NB4 (cell line): ENCODE measurements around the gene SIGLEC11.
A peak's percentile ranks its signal among the peaks of the same experiment; 100 is the strongest.
"Not testable (repeated sequence)": the region's sequence is repeated elsewhere in the genome, so short reads cannot be mapped to it uniquely, and the experiment has no call there.

Experiments
- DNase-seq: peaks from one replicate; pipeline ENCODE4 v3.0.0; 2010; ENCODE audit warnings: low read depth
- H3K4me3 ChIP-seq: one replicate; pipeline ENCODE4 v1.5.1; 2011; ENCODE audit warnings: mild to moderate bottlenecking, low read depth, low read length, moderate library complexity
- MYC ChIP-seq: IDR thresholded peaks from 2 replicates; pipeline ENCODE4 v1.6.1; 2011; ENCODE audit warnings: low read depth, low read length
- POLR2A ChIP-seq: IDR thresholded peaks from 2 replicates; pipeline ENCODE4 v1.6.1; 2011; ENCODE audit warnings: mild to moderate bottlenecking; ENCODE audit not compliant: insufficient read length; ENCODE audit errors: extremely low read depth
- TF ChIP-seq, protein P1 (sequence below): IDR thresholded peaks from one replicate; pipeline ENCODE4 v1.5.1; 2012; ENCODE audit warnings: low read depth, low read length
- TF ChIP-seq, protein P2 (sequence below): IDR thresholded peaks from 2 replicates; pipeline ENCODE4 v1.6.1; 2011; ENCODE audit warnings: low read depth, low read length

SIGLEC11 gene, protein sequence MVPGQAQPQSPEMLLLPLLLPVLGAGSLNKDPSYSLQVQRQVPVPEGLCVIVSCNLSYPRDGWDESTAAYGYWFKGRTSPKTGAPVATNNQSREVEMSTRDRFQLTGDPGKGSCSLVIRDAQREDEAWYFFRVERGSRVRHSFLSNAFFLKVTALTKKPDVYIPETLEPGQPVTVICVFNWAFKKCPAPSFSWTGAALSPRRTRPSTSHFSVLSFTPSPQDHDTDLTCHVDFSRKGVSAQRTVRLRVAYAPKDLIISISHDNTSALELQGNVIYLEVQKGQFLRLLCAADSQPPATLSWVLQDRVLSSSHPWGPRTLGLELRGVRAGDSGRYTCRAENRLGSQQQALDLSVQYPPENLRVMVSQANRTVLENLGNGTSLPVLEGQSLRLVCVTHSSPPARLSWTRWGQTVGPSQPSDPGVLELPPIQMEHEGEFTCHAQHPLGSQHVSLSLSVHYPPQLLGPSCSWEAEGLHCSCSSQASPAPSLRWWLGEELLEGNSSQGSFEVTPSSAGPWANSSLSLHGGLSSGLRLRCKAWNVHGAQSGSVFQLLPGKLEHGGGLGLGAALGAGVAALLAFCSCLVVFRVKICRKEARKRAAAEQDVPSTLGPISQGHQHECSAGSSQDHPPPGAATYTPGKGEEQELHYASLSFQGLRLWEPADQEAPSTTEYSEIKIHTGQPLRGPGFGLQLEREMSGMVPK

DNA sequence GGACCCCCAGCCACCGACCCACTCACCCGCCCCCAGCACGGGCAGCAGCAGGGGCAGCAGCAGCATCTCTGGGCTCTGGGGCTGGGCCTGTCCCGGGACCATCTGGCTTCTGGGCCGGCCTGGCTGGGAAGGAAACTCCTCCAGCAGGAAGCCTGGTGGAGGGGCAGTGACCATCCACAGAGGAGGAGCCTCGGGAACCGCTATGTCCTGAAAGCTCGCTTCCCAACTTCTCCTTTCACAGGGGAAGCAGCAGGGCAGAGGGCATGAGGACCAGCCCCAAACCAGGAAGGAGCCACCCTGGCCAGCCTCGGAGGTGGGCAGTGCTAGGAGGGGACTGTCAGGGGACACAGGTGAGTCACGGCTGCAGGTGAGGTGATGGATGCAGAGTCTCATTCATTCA, at the start of gene SIGLEC11:
Gene SIGLEC11, minus strand, starts transcription at position 193 of the 400 bp plus-strand sequence. Its CDS starts 91 bp downstream, at position 102.
- DNase-seq = not testable (repeated sequence)

DNA sequence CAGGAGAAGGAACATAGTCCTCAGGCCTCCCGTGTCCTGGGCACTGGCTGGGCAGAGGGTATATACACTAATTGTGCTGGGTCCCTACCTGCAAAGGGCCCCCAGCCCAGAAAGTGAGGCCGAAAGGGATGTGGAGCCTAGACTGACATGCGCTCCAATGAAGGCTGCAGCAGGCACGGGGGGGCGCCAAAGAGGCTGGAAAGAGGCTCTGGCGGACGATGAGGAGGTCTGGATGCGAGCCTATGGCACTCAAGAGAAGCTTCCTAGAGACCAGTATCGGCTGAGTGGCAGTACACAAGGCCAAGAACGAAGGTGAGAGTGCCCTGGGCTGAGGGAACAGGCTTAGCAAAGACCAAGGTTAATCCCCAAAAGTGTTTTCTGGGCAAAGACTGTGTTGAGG, 47.6 kb upstream of the SIGLEC11 start:
- peak; percentile 33 for DNase-seq

More for the DNA sequence above, at the start of gene SIGLEC11:
- H3K4me3 ChIP-seq = not testable (repeated sequence)

DNA sequence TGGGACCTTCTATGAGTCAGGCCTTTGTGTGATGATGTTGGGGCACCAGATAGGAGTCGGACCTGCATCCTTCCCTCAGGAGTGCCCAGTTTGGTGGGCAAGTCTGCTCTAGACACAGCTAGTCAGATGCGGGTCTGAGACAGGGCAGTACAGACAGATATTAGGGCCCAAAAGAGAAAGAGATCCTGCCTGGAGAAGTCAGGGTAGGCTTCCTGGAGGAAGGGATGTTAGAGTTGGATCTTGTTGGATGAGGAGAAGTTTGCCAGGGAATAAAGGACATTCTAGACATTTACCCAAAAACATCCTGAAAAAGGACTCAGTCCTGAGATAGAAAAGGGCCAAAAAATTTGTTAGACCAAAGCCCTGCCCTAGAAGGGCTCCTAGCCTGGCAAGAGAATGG, 47.0 kb upstream of the SIGLEC11 start:
- no peak for DNase-seq
- TF ChIP-seq, protein P1, sequence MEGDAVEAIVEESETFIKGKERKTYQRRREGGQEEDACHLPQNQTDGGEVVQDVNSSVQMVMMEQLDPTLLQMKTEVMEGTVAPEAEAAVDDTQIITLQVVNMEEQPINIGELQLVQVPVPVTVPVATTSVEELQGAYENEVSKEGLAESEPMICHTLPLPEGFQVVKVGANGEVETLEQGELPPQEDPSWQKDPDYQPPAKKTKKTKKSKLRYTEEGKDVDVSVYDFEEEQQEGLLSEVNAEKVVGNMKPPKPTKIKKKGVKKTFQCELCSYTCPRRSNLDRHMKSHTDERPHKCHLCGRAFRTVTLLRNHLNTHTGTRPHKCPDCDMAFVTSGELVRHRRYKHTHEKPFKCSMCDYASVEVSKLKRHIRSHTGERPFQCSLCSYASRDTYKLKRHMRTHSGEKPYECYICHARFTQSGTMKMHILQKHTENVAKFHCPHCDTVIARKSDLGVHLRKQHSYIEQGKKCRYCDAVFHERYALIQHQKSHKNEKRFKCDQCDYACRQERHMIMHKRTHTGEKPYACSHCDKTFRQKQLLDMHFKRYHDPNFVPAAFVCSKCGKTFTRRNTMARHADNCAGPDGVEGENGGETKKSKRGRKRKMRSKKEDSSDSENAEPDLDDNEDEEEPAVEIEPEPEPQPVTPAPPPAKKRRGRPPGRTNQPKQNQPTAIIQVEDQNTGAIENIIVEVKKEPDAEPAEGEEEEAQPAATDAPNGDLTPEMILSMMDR = no peak
- TF ChIP-seq POLR2A = no peak
- no peak for TF ChIP-seq MYC
- TF ChIP-seq, protein P2, sequence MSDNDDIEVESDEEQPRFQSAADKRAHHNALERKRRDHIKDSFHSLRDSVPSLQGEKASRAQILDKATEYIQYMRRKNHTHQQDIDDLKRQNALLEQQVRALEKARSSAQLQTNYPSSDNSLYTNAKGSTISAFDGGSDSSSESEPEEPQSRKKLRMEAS = no peak
- H3K4me3 ChIP-seq = no peak overlapping the region

More for the DNA sequence above, 47.6 kb upstream of the SIGLEC11 start:
- TF ChIP-seq, protein P1 = peak; percentile 31
- TF ChIP-seq POLR2A (no peak), MYC (no peak)
- TF ChIP-seq, protein P2 = no peak
- no peak overlapping the region for H3K4me3 ChIP-seq

DNA sequence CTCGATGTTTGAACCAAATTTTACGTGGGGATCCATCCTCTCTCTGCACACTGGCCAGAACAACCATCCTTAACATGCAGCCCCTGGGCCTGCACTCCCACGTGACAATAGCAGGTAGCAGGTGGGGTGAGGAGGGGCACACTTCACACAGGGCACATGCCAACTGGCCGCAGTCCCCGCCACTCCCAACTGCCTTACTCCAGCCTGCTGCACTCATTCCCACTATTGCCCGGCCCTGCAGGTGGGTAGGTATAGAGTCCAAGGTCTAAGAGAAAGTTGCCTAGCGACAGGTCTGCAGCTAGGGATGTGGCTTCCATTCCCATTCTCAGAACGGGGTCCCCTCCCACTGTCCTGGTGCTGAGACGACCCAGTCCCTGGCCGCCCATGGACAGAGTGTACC, 46.2 kb upstream of the SIGLEC11 start:
- no peak overlapping the region for H3K4me3 ChIP-seq
- DNase-seq = no peak
- TF ChIP-seq, protein P2 = no peak
- no peak for TF ChIP-seq MYC
- TF ChIP-seq, protein P1 = no peak
- TF ChIP-seq POLR2A = no peak

DNA sequence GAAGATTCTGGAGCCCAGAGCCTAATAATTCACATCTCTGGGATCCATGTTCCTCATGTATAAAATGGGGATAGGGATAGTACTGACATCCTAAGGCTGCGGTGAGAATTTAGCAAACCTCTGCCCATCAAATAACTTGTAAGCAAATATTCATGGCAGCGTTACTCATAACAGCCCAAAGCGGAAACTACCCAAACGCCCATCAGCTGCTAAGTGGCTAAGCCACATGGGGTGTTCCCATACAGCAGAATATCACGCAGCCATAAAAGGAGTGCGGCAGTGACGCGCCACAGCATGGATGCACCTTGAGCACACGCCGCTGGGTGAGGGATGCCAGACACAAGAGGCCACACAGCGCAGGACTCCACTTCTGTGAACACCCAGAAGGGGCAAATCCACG, 44.5 kb upstream of the SIGLEC11 start:
- TF ChIP-seq, protein P2 = no peak
- TF ChIP-seq, protein P1 = no peak
- no peak for TF ChIP-seq POLR2A
- no peak for TF ChIP-seq MYC
- DNase-seq = no peak
- no peak overlapping the region for H3K4me3 ChIP-seq

DNA sequence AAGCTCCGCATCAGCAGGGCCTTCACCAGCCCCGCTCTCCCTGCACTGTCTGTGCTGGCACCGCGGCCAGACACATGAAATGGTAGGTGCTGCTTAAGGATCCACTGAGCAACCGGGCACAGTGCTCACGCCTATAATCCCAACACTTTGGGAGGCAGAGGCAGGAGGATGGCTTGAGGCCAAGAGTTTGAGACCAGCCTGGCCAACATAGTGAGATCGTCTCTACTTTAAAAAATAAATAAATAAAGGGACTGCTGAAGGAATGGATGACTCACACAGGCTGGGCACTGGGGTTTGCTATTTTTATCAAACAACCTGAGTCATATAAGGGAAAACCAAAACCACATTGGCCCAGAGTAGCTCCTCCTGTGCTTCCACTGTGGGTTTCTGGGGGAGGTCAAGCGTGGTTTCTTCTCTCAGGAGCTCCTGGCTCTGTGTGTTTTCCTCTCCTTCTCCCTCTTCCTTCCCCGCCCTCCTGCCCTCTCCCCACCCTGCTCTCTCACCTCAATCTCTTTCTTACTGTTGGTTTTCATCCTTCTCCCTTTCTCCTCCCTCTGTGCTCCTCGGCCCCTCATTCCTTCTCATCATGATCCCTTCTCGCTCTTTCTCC, 42.9 kb upstream of the SIGLEC11 start:
- DNase-seq = peak; percentile 91
- H3K4me3 ChIP-seq = no peak overlapping the region
- TF ChIP-seq, protein P2 = no peak
- TF ChIP-seq POLR2A = no peak
- no peak for TF ChIP-seq MYC
